ENCODE data around the gene VTI1A. TPM values are rescaled to one million over a fixed set of nuclear protein-coding genes. Genes with fewer than 3 reads are reported as not detected.

Gene VTI1A
- total RNA-seq, 3 donors from 2014 or later (not counting 1 experiment from before 2014, with no cell fraction given): 62.6 to 77.6 (median 68.2) TPM

GRCh38 chr10:112769081-112769480 lies 322.1 kb downstream of the VTI1A start:
- ATAC-seq: no peak
- Mint-ChIP-seq H3K36me3 (no peaks in the 10 kb centered on the region), H3K4me1 (peaks cover 0 to 13% of the 10 kb centered on the region in 2 donors), H3K4me3 (no peak overlapping the region), H3K27me3 (ENCODE audit: low read depth in 2 of 2) (no peaks in the 10 kb centered on the region), H3K9me3 (no peaks in the 10 kb centered on the region), H3K27ac (no peak overlapping the region)
- no peaks in the 10 kb centered on the region for H3K9me3 ChIP-seq (ENCODE audit: control insufficient read depth, insufficient read depth, low read length)
- intact Hi-C loops (cut with micrococcal nuclease): no loop called here
- H3K36me3 ChIP-seq (ENCODE audit: control insufficient read depth, insufficient read depth, low read length): no peaks in the 10 kb centered on the region
- H3K27me3 ChIP-seq (ENCODE audit: control insufficient read depth, insufficient read depth, low read length): no peaks in the 10 kb centered on the region
- no peak for DNase-seq
- H3K27ac ChIP-seq (ENCODE audit: low read length): no peak overlapping the region
- WGBS (ENCODE audit: insufficient coverage): no CpG with 5 or more reads among the region's 2 CpGs
- H3K4me3 ChIP-seq (ENCODE audit: low read length): no peak overlapping the region
- no peaks in the 10 kb centered on the region for H3K4me1 ChIP-seq (ENCODE audit: control insufficient read depth, insufficient read depth, low read length)
- TF ChIP-seq, protein P1, sequence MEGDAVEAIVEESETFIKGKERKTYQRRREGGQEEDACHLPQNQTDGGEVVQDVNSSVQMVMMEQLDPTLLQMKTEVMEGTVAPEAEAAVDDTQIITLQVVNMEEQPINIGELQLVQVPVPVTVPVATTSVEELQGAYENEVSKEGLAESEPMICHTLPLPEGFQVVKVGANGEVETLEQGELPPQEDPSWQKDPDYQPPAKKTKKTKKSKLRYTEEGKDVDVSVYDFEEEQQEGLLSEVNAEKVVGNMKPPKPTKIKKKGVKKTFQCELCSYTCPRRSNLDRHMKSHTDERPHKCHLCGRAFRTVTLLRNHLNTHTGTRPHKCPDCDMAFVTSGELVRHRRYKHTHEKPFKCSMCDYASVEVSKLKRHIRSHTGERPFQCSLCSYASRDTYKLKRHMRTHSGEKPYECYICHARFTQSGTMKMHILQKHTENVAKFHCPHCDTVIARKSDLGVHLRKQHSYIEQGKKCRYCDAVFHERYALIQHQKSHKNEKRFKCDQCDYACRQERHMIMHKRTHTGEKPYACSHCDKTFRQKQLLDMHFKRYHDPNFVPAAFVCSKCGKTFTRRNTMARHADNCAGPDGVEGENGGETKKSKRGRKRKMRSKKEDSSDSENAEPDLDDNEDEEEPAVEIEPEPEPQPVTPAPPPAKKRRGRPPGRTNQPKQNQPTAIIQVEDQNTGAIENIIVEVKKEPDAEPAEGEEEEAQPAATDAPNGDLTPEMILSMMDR (IDR thresholded peaks at IDR 0.05): no peak

DNA sequence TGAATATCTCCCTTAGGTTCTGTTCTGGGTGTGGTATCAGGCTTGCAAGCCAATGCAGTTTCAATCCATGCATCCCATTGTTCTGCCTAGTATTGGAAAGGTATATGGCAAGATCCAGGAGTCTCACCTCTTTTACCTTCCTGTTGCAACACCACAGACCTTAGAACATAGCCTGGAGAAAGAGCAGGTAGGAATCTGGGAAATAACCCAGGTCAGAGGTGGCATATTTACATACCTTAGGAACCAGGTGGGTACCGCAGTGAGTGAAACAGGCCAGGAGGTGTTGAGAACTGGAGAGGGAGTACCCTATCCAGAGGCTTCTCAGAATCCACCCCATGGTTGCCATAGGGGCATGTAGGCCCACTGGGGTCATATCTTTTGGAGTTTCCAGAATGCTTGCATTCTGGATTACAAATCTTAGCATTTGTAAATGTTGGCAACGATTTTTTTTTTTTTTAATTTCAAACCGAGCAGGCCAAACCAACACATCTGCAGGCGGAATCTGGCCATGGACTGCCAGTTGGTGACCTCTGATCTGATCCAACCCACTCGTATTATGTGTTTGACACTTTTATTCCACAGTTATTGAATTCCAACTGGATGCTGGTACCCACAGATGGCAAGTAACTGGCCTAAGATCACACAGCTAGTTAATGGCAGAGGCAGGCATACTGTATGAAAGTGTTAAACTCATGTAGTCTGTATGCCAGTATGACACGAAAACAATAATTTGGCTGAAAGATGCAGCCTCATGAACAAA lies 322.8 kb downstream of the VTI1A start:
- Histone ChIP-seq H3K9me3 (ENCODE audit: control insufficient read depth, insufficient read depth, low read length) (no peaks in the 10 kb centered on the region), H3K36me3 (ENCODE audit: control insufficient read depth, insufficient read depth, low read length) (no peaks in the 10 kb centered on the region), H3K27me3 (ENCODE audit: control insufficient read depth, insufficient read depth, low read length) (no peaks in the 10 kb centered on the region), H3K4me3 (ENCODE audit: low read length) (no peak overlapping the region), H3K27ac (ENCODE audit: low read length) (no peak overlapping the region), H3K4me1 (ENCODE audit: control insufficient read depth, insufficient read depth, low read length) (no peaks in the 10 kb centered on the region)
- ATAC-seq (no peak), DNase-seq (no peak)
- TF ChIP-seq, protein P1 (IDR thresholded peaks at IDR 0.05): no peak
- H3K27ac Mint-ChIP-seq: no peak overlapping the region
- no peaks in the 10 kb centered on the region for H3K9me3 Mint-ChIP-seq
- H3K36me3 Mint-ChIP-seq: no peaks in the 10 kb centered on the region
- no peak overlapping the region for H3K4me3 Mint-ChIP-seq
- 100% methylated on average over 6 of the region's 6 CpGs for WGBS (ENCODE audit: insufficient coverage)
- peaks cover 0 to 13% of the 10 kb centered on the region in 2 donors for H3K4me1 Mint-ChIP-seq
- intact Hi-C loops (cut with micrococcal nuclease): no loop called here
- no peaks in the 10 kb centered on the region for H3K27me3 Mint-ChIP-seq (ENCODE audit: low read depth in 2 of 2)

DNA sequence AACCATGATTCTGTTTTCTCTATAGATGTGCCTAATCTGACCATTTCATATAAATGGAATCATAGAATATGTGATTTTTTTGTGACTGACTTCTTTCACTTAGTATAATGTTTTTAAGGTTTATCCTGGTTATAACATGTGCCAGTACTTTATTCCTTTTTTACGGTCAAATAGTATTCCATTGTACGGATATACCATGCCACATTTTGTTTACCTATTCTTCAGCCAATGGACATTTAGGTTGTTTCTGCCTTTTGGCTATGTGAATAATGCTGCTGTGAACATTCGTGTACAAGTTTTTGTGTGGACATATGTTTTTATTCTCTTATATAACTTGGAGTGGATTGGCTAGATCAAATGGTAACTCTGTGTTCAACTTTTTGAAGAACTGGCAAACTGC lies 324.7 kb downstream of the VTI1A start:
- Histone ChIP-seq H3K36me3 (ENCODE audit: control insufficient read depth, insufficient read depth, low read length) (no peaks in the 10 kb centered on the region), H3K27ac (ENCODE audit: low read length) (no peak overlapping the region), H3K4me3 (ENCODE audit: low read length) (no peak overlapping the region), H3K4me1 (ENCODE audit: control insufficient read depth, insufficient read depth, low read length) (no peaks in the 10 kb centered on the region), H3K27me3 (ENCODE audit: control insufficient read depth, insufficient read depth, low read length) (no peaks in the 10 kb centered on the region), H3K9me3 (ENCODE audit: control insufficient read depth, insufficient read depth, low read length) (no peaks in the 10 kb centered on the region)
- Mint-ChIP-seq H3K27ac (no peak overlapping the region), H3K4me3 (no peak overlapping the region), H3K9me3 (no peaks in the 10 kb centered on the region), H3K36me3 (no peaks in the 10 kb centered on the region), H3K4me1 (peaks cover 0 to 13% of the 10 kb centered on the region in 2 donors), H3K27me3 (ENCODE audit: low read depth in 2 of 2) (no peaks in the 10 kb centered on the region)
- DNase-seq: no peak
- TF ChIP-seq, protein P1 (IDR thresholded peaks at IDR 0.05): no peak
- intact Hi-C loops (cut with micrococcal nuclease): no loop called here
- ATAC-seq: no peak
- no CpG with 5 or more reads among the region's 3 CpGs for WGBS (ENCODE audit: insufficient coverage)

DNA sequence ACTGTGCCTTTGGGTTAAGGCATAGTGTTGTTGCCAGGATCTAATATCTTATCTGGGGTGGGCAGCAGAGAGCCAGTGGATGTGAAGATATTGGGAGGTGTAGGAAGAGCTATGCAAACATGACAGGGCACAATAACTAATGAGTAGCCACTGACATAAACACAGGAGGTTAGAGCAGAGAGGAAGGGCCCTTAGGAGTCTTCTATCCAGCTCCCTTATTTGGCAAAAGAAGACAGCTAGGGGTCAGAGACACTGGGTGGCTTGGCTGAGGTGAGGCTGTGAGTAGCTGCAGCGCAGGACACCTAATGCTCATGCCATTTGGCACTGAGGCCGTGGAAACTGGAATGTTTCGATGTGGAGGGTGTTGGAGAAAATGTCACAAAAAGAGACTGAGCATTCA lies 326.8 kb downstream of the VTI1A start:
- Mint-ChIP-seq H3K27me3 (ENCODE audit: low read depth in 2 of 2) (no peaks in the 10 kb centered on the region), H3K36me3 (no peaks in the 10 kb centered on the region), H3K9me3 (no peaks in the 10 kb centered on the region), H3K4me3 (no peak overlapping the region), H3K4me1 (peaks cover 0 to 12% of the 10 kb centered on the region in 2 donors), H3K27ac (no peak overlapping the region)
- no peaks in the 10 kb centered on the region for H3K27me3 ChIP-seq (ENCODE audit: control insufficient read depth, insufficient read depth, low read length)
- H3K27ac ChIP-seq (ENCODE audit: low read length): no peak overlapping the region
- H3K4me3 ChIP-seq (ENCODE audit: low read length): no peak overlapping the region
- H3K4me1 ChIP-seq (ENCODE audit: control insufficient read depth, insufficient read depth, low read length): no peaks in the 10 kb centered on the region
- intact Hi-C loops (cut with micrococcal nuclease): no loop called here
- ATAC-seq (no peak), DNase-seq (no peak)
- WGBS (ENCODE audit: insufficient coverage): 97% methylated on average over 3 of the region's 3 CpGs
- TF ChIP-seq, protein P1 (IDR thresholded peaks at IDR 0.05): no peak
- H3K36me3 ChIP-seq (ENCODE audit: control insufficient read depth, insufficient read depth, low read length): no peaks in the 10 kb centered on the region
- no peaks in the 10 kb centered on the region for H3K9me3 ChIP-seq (ENCODE audit: control insufficient read depth, insufficient read depth, low read length)
